ENCODE data around the gene DPCD.

- TF ChIP-seq CTCF (IDR thresholded peaks at IDR 0.05) = no peak
- no peak for TF ChIP-seq POLR2A (IDR thresholded peaks at IDR 0.05)
Observed at GRCh38 chr10:101650863-101651262, 62.7 kb downstream of the DPCD start.
